HepG2 (cell line): ENCODE results near the gene A3GALT2.

Experiments used
- RFXAP ChIP-seq: sonication (generic); formaldehyde crosslinking; IDR thresholded peaks from 2 replicates; pipeline ENCODE4 v1.4.0; 2020; ENCODE audit warnings: missing genetic modification reagents, borderline replicate concordance
- SIN3A ChIP-seq: IDR thresholded peaks from 2 replicates; pipeline ENCODE4 v1.6.1; 2011; ENCODE audit warnings: low read depth, mild to moderate bottlenecking, control low read depth, low read length, borderline replicate concordance
- THAP11 ChIP-seq: IDR thresholded peaks from 2 replicates; pipeline ENCODE4 v1.6.1; 2016; ENCODE audit warnings: missing biosample characterization, missing genetic modification reagents
- THYN1 ChIP-seq: sonication (generic); formaldehyde crosslinking; IDR thresholded peaks from 2 replicates; pipeline ENCODE4 v1.8.1; 2023; ENCODE audit warnings: low read depth, mild to moderate bottlenecking, moderate library complexity, missing genetic modification reagents, borderline replicate concordance
- WIZ ChIP-seq: sonication (generic); formaldehyde crosslinking; IDR thresholded peaks from 2 replicates; pipeline ENCODE4 v1.5.1; 2020; ENCODE audit warnings: mild to moderate bottlenecking, missing genetic modification reagents

GRCh38 chr1:33320619-33321165 lies at the start of gene A3GALT2:
- TF ChIP-seq RFXAP (CRISPR knock-in tag) (no peak), SIN3A (no peak), THYN1 (CRISPR knock-in tag) (no peak), WIZ (CRISPR knock-in tag) (no peak), THAP11 (CRISPR knock-in tag) (no peak)
